GM20000 (cell line): ENCODE data around the gene RAET1G.

Experiments used
- DNase-seq: peaks from one replicate; pipeline ENCODE4 v3.0.0; 2012; ENCODE audit warnings: low spot score
- CTCF ChIP-seq: IDR thresholded peaks from 2 replicates; pipeline ENCODE4 v1.5.1; 2012; ENCODE audit warnings: mild to moderate bottlenecking, control low read depth; ENCODE audit errors: extremely low read depth, missing control alignments

The RAET1G gene

GRCh38 chr6:149884617-149885016 is 38.3 kb downstream of the RAET1G start:
- DNase-seq = no peak
- no peak for TF ChIP-seq CTCF

GRCh38 chr6:149884215-149884614 is 38.7 kb downstream of the RAET1G start:
- DNase-seq = no peak
- TF ChIP-seq CTCF = no peak

GRCh38 chr6:149881860-149882259 is 41.1 kb downstream of the RAET1G start:
- no peak for DNase-seq
- TF ChIP-seq CTCF = no peak

GRCh38 chr6:149881066-149881766 is 41.7 kb downstream of the RAET1G start:
- DNase-seq = no peak
- TF ChIP-seq CTCF = no peak

- no peak for TF ChIP-seq CTCF
- no peak for DNase-seq
Measured at GRCh38 chr6:149877659-149878058, 45.3 kb downstream of the RAET1G start.

GRCh38 chr6:149876241-149876933 is 46.5 kb downstream of the RAET1G start:
- no peak for DNase-seq
- TF ChIP-seq CTCF = no peak

- DNase-seq = no peak
Measured at GRCh38 chr6:149872233-149872632, 50.7 kb downstream of the RAET1G start.

More at GRCh38 chr6:149872233-149872632, 50.7 kb downstream of the RAET1G start:
- TF ChIP-seq CTCF = no peak
